ENCODE measurements around the gene MYBL2.
"Not testable (repeated sequence)": the region's sequence is repeated elsewhere in the genome, so short reads cannot be mapped to it uniquely, and the experiment has no call there.

The MYBL2 gene

GRCh38 chr20:43744151-43744611 lies 77.3 kb downstream of the MYBL2 start:
- Histone ChIP-seq H3K9ac (ENCODE audit: low read depth, low read length) (no peak overlapping the region), H3K4me1 (ENCODE audit: insufficient read depth, low read length) (peaks cover 15% of the 10 kb centered on the region), H3K9me3 (ENCODE audit: control insufficient read depth, insufficient read depth, low read length) (no peaks in the 10 kb centered on the region), H3K36me3 (ENCODE audit: insufficient read depth, low read length) (no peaks in the 10 kb centered on the region)

- Histone ChIP-seq H3K9ac (ENCODE audit: low read depth, low read length) (no peak overlapping the region), H3K4me1 (ENCODE audit: insufficient read depth, low read length) (peaks cover 15% of the 10 kb centered on the region), H3K36me3 (ENCODE audit: insufficient read depth, low read length) (no peaks in the 10 kb centered on the region), H3K9me3 (ENCODE audit: control insufficient read depth, insufficient read depth, low read length) (no peaks in the 10 kb centered on the region)
These were observed 78.2 kb downstream of the MYBL2 start for GRCh38 chr20:43744966-43745730.

- Histone ChIP-seq H3K9ac (ENCODE audit: low read depth, low read length) (no peak overlapping the region), H3K4me1 (ENCODE audit: insufficient read depth, low read length) (peaks cover 15% of the 10 kb centered on the region), H3K9me3 (ENCODE audit: control insufficient read depth, insufficient read depth, low read length) (no peaks in the 10 kb centered on the region), H3K36me3 (ENCODE audit: insufficient read depth, low read length) (no peaks in the 10 kb centered on the region)
These were observed 79.6 kb downstream of the MYBL2 start for GRCh38 chr20:43746344-43747137.

GRCh38 chr20:43748274-43748673 lies 81.4 kb downstream of the MYBL2 start:
- Histone ChIP-seq H3K4me1 (ENCODE audit: insufficient read depth, low read length) (peaks cover 15% of the 10 kb centered on the region), H3K9ac (ENCODE audit: low read depth, low read length) (no peak overlapping the region), H3K36me3 (ENCODE audit: insufficient read depth, low read length) (no peaks in the 10 kb centered on the region), H3K9me3 (ENCODE audit: control insufficient read depth, insufficient read depth, low read length) (no peaks in the 10 kb centered on the region)

- Histone ChIP-seq H3K4me1 (ENCODE audit: insufficient read depth, low read length) (peaks cover 15% of the 10 kb centered on the region), H3K36me3 (ENCODE audit: insufficient read depth, low read length) (no peaks in the 10 kb centered on the region), H3K9ac (ENCODE audit: low read depth, low read length) (no peak overlapping the region; the same call in 1 of the 2 replicates)
These were observed 82.9 kb downstream of the MYBL2 start for GRCh38 chr20:43749734-43750294.

GRCh38 chr20:43750774-43751166 lies 83.9 kb downstream of the MYBL2 start:
- Histone ChIP-seq H3K4me1 (ENCODE audit: insufficient read depth, low read length) (peaks cover 14% of the 10 kb centered on the region), H3K9ac (ENCODE audit: low read depth, low read length) (no peak overlapping the region), H3K36me3 (ENCODE audit: insufficient read depth, low read length) (no peaks in the 10 kb centered on the region), H3K9me3 (ENCODE audit: control insufficient read depth, insufficient read depth, low read length) (peaks cover 3% of the 10 kb centered on the region; the same call in 1 of the 2 replicates)

More at GRCh38 chr20:43749734-43750294, 82.9 kb downstream of the MYBL2 start:
- peaks cover 3% of the 10 kb centered on the region; the same call in 1 of the 2 replicates for H3K9me3 ChIP-seq (ENCODE audit: control insufficient read depth, insufficient read depth, low read length)

GRCh38 chr20:43751167-43752050 lies 84.5 kb downstream of the MYBL2 start:
- peaks cover 8% of the 10 kb centered on the region for H3K4me1 ChIP-seq (ENCODE audit: insufficient read depth, low read length)
- no peak overlapping the region for H3K9ac ChIP-seq (ENCODE audit: low read depth, low read length)
- H3K36me3 ChIP-seq (ENCODE audit: insufficient read depth, low read length): no peaks in the 10 kb centered on the region
- H3K9me3 ChIP-seq (ENCODE audit: control insufficient read depth, insufficient read depth, low read length): peaks cover 3% of the 10 kb centered on the region; the same call in 1 of the 2 replicates

GRCh38 chr20:43752051-43752360 lies 85.1 kb downstream of the MYBL2 start:
- Histone ChIP-seq H3K9me3 (ENCODE audit: control insufficient read depth, insufficient read depth, low read length) (peaks cover 3% of the 10 kb centered on the region; the same call in 1 of the 2 replicates), H3K36me3 (ENCODE audit: insufficient read depth, low read length) (no peaks in the 10 kb centered on the region), H3K4me1 (ENCODE audit: insufficient read depth, low read length) (peaks cover 2% of the 10 kb centered on the region; the same call in 1 of the 2 replicates), H3K9ac (ENCODE audit: low read depth, low read length) (no peak overlapping the region)

GRCh38 chr20:43752561-43753301 lies 85.8 kb downstream of the MYBL2 start:
- Histone ChIP-seq H3K36me3 (ENCODE audit: insufficient read depth, low read length) (no peaks in the 10 kb centered on the region), H3K9me3 (ENCODE audit: control insufficient read depth, insufficient read depth, low read length) (peaks cover 3% of the 10 kb centered on the region; the same call in 1 of the 2 replicates), H3K4me1 (ENCODE audit: insufficient read depth, low read length) (no peaks in the 10 kb centered on the region; the same call in 1 of the 2 replicates), H3K9ac (ENCODE audit: low read depth, low read length) (no peak overlapping the region)

- H3K36me3 ChIP-seq (ENCODE audit: insufficient read depth, low read length): no peaks in the 10 kb centered on the region
These were observed 88.5 kb downstream of the MYBL2 start for GRCh38 chr20:43755390-43755789.

GRCh38 chr20:43755851-43756250 lies 88.9 kb downstream of the MYBL2 start:
- H3K4me1 ChIP-seq (ENCODE audit: insufficient read depth, low read length): no peaks in the 10 kb centered on the region
- no peaks in the 10 kb centered on the region for H3K36me3 ChIP-seq (ENCODE audit: insufficient read depth, low read length)
- H3K9ac ChIP-seq (ENCODE audit: low read depth, low read length): no peak overlapping the region
- peaks cover 3% of the 10 kb centered on the region; the same call in 1 of the 2 replicates for H3K9me3 ChIP-seq (ENCODE audit: control insufficient read depth, insufficient read depth, low read length)

More at GRCh38 chr20:43755390-43755789, 88.5 kb downstream of the MYBL2 start:
- peaks cover 3% of the 10 kb centered on the region; the same call in 1 of the 2 replicates for H3K9me3 ChIP-seq (ENCODE audit: control insufficient read depth, insufficient read depth, low read length)
- H3K9ac ChIP-seq (ENCODE audit: low read depth, low read length): no peak overlapping the region
- H3K4me1 ChIP-seq (ENCODE audit: insufficient read depth, low read length): no peaks in the 10 kb centered on the region

GRCh38 chr20:43757888-43758287 lies 91.0 kb downstream of the MYBL2 start:
- not testable (repeated sequence) for H3K4me1 ChIP-seq (ENCODE audit: insufficient read depth, low read length); H3K9me3 ChIP-seq (ENCODE audit: control insufficient read depth, insufficient read depth, low read length); H3K36me3 ChIP-seq (ENCODE audit: insufficient read depth, low read length); H3K9ac ChIP-seq (ENCODE audit: low read depth, low read length)
